H1 (cell line): ENCODE data around the gene ANP32B. TPM values are rescaled to one million over a fixed set of nuclear protein-coding genes. Genes with fewer than 3 reads are reported as not detected.

ENCODE experiments used
- CTCF ChIA-PET: fragments of 300-600 bp; sonication (Branson Sonifier 250); formaldehyde crosslinking; loops from one replicate; lab custom pipeline; 2021; ENCODE audit not compliant: partially characterized antibody; lab: Charles Lee
- POLR2A ChIA-PET: fragments of 300-600 bp; sonication (Branson Sonifier 250); formaldehyde crosslinking; loops from one replicate; lab custom pipeline; 2021; ENCODE audit warnings: inconsistent platforms; ENCODE audit not compliant: partially characterized antibody; lab: Charles Lee
- DNase-seq, 2 experiments: peaks; one replicate each; pipeline versions ENCODE4 v3.0.0 to v3.0.0-alpha.2; 2010 to 2022; ENCODE audit warnings: low spot score in 2 of 2, low read depth in 1 of 2, mixed read lengths in 1 of 2
- FAIRE-seq: peaks from 2 replicates; lab custom pipeline; 2011; peaks lifted over from hg19 to GRCh38; lab: Jason Lieb, UNC
- H2AFZ ChIP-seq: 2 replicates; pipeline ENCODE4 v1.8.1; 2012; ENCODE audit warnings: low read length, inconsistent platforms
- H2AK5ac ChIP-seq: 2 replicates; pipeline ENCODE4 v1.6.1; 2013; ENCODE audit warnings: low read depth, low read length
- H2BK120ac ChIP-seq: replicated peaks from 2 replicates; pipeline ENCODE3; 2013; ENCODE audit warnings: low read depth, low read length, inconsistent platforms
- H2BK12ac ChIP-seq: 2 replicates; pipeline ENCODE4 v1.6.1; 2013; ENCODE audit warnings: low read depth, low read length
- H2BK15ac ChIP-seq: 2 replicates; pipeline ENCODE4 v1.6.1; 2013; ENCODE audit warnings: low read length
- H2BK20ac ChIP-seq: 2 replicates; pipeline ENCODE4 v1.6.1; 2013; ENCODE audit warnings: low read length
- H2BK5ac ChIP-seq: 2 replicates; pipeline ENCODE4 v1.6.1; 2013; ENCODE audit warnings: low read depth, low read length
- H3K14ac ChIP-seq: 2 replicates; pipeline ENCODE4 v1.6.1; 2013; ENCODE audit warnings: inconsistent platforms; ENCODE audit not compliant: insufficient read length
- H3K18ac ChIP-seq: 2 replicates; pipeline ENCODE4 v1.6.1; 2013; ENCODE audit warnings: low read length; ENCODE audit errors: extremely low read depth
- H3K23ac ChIP-seq: 2 replicates; pipeline ENCODE4 v1.6.1; 2013; ENCODE audit warnings: inconsistent platforms; ENCODE audit not compliant: insufficient read length
- H3K23me2 ChIP-seq: 2 replicates; pipeline ENCODE4 v1.6.1; 2013; ENCODE audit warnings: low read depth, low read length
- H3K27ac ChIP-seq: 2 replicates; pipeline ENCODE4 v1.6.1; 2011; ENCODE audit warnings: low read depth, low read length, inconsistent platforms
- H3K27me3 ChIP-seq, 4 experiments: replicated peaks in 1 of 4; 1 replicate in 1 of 4; 2 replicates in 3 of 4; pipeline versions ENCODE4 v1.6.1 to v1.8.1; 2011 to 2013; ENCODE audit warnings: low read length in 3 of 4, mild to moderate bottlenecking in 3 of 4, inconsistent platforms in 2 of 4, mixed read lengths in 2 of 4, moderate library complexity in 1 of 4; ENCODE audit not compliant: control insufficient read depth in 3 of 4, insufficient read depth in 3 of 4; ENCODE audit errors: extremely low read depth in 1 of 4
- H3K36me3 ChIP-seq, 4 experiments: 2 replicates each; pipeline versions ENCODE4 v1.6.1 to v1.8.1; 2011 to 2013; ENCODE audit warnings: mild to moderate bottlenecking in 4 of 4, low read length in 3 of 4, moderate library complexity in 2 of 4, control low read depth in 1 of 4, inconsistent platforms in 1 of 4; ENCODE audit not compliant: insufficient read depth in 4 of 4, control insufficient read depth in 2 of 4
- H3K4ac ChIP-seq: replicated peaks from 2 replicates; pipeline ENCODE3; 2013; ENCODE audit warnings: low read length, low read depth, mixed read lengths, inconsistent platforms; ENCODE audit not compliant: insufficient read length
- H3K4me1 ChIP-seq, 4 experiments: replicated peaks in 1 of 4; 1 replicate in 1 of 4; 2 replicates in 3 of 4; pipeline versions ENCODE4 v1.6.1 to v1.8.1; 2011 to 2013; ENCODE audit warnings: low read length in 3 of 4, inconsistent platforms in 2 of 4, mixed read lengths in 1 of 4; ENCODE audit not compliant: insufficient read depth in 4 of 4, control insufficient read depth in 3 of 4
- H3K4me2 ChIP-seq, 2 experiments: 2 replicates each; pipeline versions ENCODE4 v1.6.1 to v1.8.1; 2011 to 2013; ENCODE audit warnings: low read depth in 2 of 2, low read length in 2 of 2, control low read depth in 1 of 2, inconsistent platforms in 1 of 2, mild to moderate bottlenecking in 1 of 2; ENCODE audit not compliant: insufficient read depth in 1 of 2
- H3K4me3 ChIP-seq, 4 experiments: fragments of 200-600, 300-600 bp in 1 of 4; sonication (generic), shearing (Covaris generic), sonication (Bioruptor Twin) in 1 of 4; 2 replicates each; pipeline versions ENCODE4 v1.5.1 to v1.8.1; 2011 to 2016; ENCODE audit warnings: low read length in 4 of 4, low read depth in 3 of 4, control low read depth in 2 of 4, inconsistent platforms in 2 of 4, mild to moderate bottlenecking in 2 of 4, mixed read lengths in 1 of 4, moderate library complexity in 1 of 4; ENCODE audit not compliant: insufficient read depth in 2 of 4; ENCODE audit errors: extremely low read depth in 1 of 4
- H3K56ac ChIP-seq: replicated peaks from 2 replicates; pipeline ENCODE3; 2013; ENCODE audit warnings: low read depth, mild to moderate bottlenecking, mixed read lengths, low read length, inconsistent platforms; ENCODE audit not compliant: insufficient read length
- H3K79me1 ChIP-seq: 2 replicates; pipeline ENCODE4 v1.6.1; 2013; ENCODE audit warnings: low read depth, low read length, control low read depth
- H3K79me2 ChIP-seq, 2 experiments: 2 replicates each; pipeline versions ENCODE4 v1.6.1 to v1.8.1; 2012 to 2013; ENCODE audit warnings: low read length in 2 of 2, mild to moderate bottlenecking in 2 of 2, inconsistent platforms in 1 of 2; ENCODE audit not compliant: insufficient read depth in 2 of 2, control insufficient read depth in 1 of 2
- H3K9ac ChIP-seq, 4 experiments: replicated peaks in 1 of 4; 1 replicate in 1 of 4; 2 replicates in 3 of 4; pipeline versions ENCODE4 v1.6.1 to v1.8.1; 2011 to 2013; ENCODE audit warnings: low read depth in 3 of 4, low read length in 3 of 4, control low read depth in 2 of 4, mild to moderate bottlenecking in 2 of 4, moderate library complexity in 2 of 4, inconsistent platforms in 1 of 4; ENCODE audit errors: extremely low read depth in 1 of 4
- H3K9me3 ChIP-seq, 2 experiments: 2 replicates each; pipeline versions ENCODE4 v1.6.1 to v1.8.1; 2012 to 2013; ENCODE audit warnings: mild to moderate bottlenecking in 2 of 2, moderate library complexity in 2 of 2, control low read depth in 1 of 2, inconsistent platforms in 1 of 2, low read depth in 1 of 2, low read length in 1 of 2, mixed read lengths in 1 of 2; ENCODE audit not compliant: insufficient read depth in 2 of 2
- H4K20me1 ChIP-seq, 2 experiments: replicated peaks in 1 of 2; 2 replicates each; pipeline versions ENCODE3 to v1.8.1; 2011 to 2013; ENCODE audit warnings: inconsistent platforms in 2 of 2, low read length in 2 of 2, mild to moderate bottlenecking in 1 of 2; ENCODE audit not compliant: insufficient read depth in 2 of 2, control insufficient read depth in 1 of 2
- H4K5ac ChIP-seq: 2 replicates; pipeline ENCODE4 v1.6.1; 2013; ENCODE audit warnings: low read length, low read depth, mixed read lengths, inconsistent platforms; ENCODE audit not compliant: insufficient read length
- H4K8ac ChIP-seq: 2 replicates; pipeline ENCODE4 v1.8.0; 2013; ENCODE audit warnings: mild to moderate bottlenecking, moderate library complexity, low read length, inconsistent platforms; ENCODE audit not compliant: insufficient read depth; ENCODE audit errors: extremely low read depth
- H4K91ac ChIP-seq: replicated peaks from 2 replicates; pipeline ENCODE3; 2013; ENCODE audit warnings: low read length, mixed read lengths, inconsistent platforms; ENCODE audit not compliant: insufficient read length
- ATF3 ChIP-seq: IDR thresholded peaks from 2 replicates; pipeline ENCODE4 v1.6.1; 2011; ENCODE audit warnings: low read depth, mild to moderate bottlenecking, low read length; ENCODE audit not compliant: insufficient read depth
- GTF2F1 ChIP-seq: IDR thresholded peaks from 2 replicates; pipeline ENCODE4 v1.6.1; 2012; ENCODE audit warnings: low read depth, low read length, improper control_type of control experiment, borderline replicate concordance
- JUN ChIP-seq: IDR thresholded peaks from 2 replicates; pipeline ENCODE4 v1.6.1; 2011; ENCODE audit warnings: low read depth, mild to moderate bottlenecking, improper control_type of control experiment, low read length
- JUND ChIP-seq: IDR thresholded peaks from 2 replicates; pipeline ENCODE4 v1.6.1; 2011; ENCODE audit warnings: mild to moderate bottlenecking, improper control_type of control experiment, low read length
- KDM5A ChIP-seq: fragments of 200-600 bp; IDR thresholded peaks from 2 replicates; pipeline ENCODE4 v1.7.1; 2012; ENCODE audit warnings: mild to moderate bottlenecking, low read length, inconsistent platforms, mixed read lengths
- SUZ12 ChIP-seq: fragments of 200-600 bp; sonication (generic); IDR thresholded peaks from 2 replicates; pipeline ENCODE4 v1.6.1; 2012; ENCODE audit warnings: mild to moderate bottlenecking, inconsistent platforms, low read length, moderate library complexity, mixed read lengths
- WGBS, 2 experiments: shearing (Covaris generic) in 1 of 2; methylation state at CpG; one replicate each; pipeline versions ENCODE4 v1.1.6 to v1.1.7; 2013 to 2015; ENCODE audit warnings: low lambda C conversion rate in 2 of 2, mixed read lengths in 2 of 2, inconsistent platforms in 1 of 2, low coverage in 1 of 2, missing lambda C conversion rate in 1 of 2; ENCODE audit not compliant: insufficient replicate concordance in 2 of 2, insufficient coverage in 1 of 2, insufficient read length in 1 of 2; ENCODE audit errors: extremely low coverage in 1 of 2, missing lambda C conversion rate in 1 of 2; 5-methylcytosine and 5-hydroxymethylcytosine counted together
- polyA plus RNA-seq, 7 experiments: library from polyadenylated mRNA; depleted of rRNA in 3 of 7; stranded (reverse) in 5 of 7; unstranded in 2 of 7; fragments of >200 nt in 5 of 7; fragments of 200-250 nt in 2 of 7; gene quantifications; 1 replicate in 5 of 7; 2 replicates in 1 of 7; 4 replicates in 1 of 7; pipeline versions ENCODE4 v1.2.1 to v1.2.3, GENCODE V29; 2011 to 2013; ENCODE audit warnings: missing spikeins in 2 of 7, mixed read lengths in 2 of 7
- total RNA-seq: library from RNA; stranded (reverse); fragmentation: NEBNext Ultra II Directional; extraction: Animal tissue kit (Norgen Biotek cat#: 25700); gene quantifications from 2 replicates; pipeline ENCODE4 v1.2.1, GENCODE V29; 2021

ANP32B gene
- total and polyA plus RNA-seq, 2 of the 8 experiments (the other 6 are each of a cell fraction or from before 2014, with no cell fraction given): 7.6 to 88.1 TPM

- CTCF ChIA-PET: no interaction called here
- H4K8ac ChIP-seq: no peak overlapping the region
- no peak overlapping the region for H2BK20ac ChIP-seq
- H3K9ac ChIP-seq: no peak overlapping the region
- WGBS, 2 experiments: 76% methylated on average over 3 of the region's 3 CpGs; no CpG with 5 or more reads in 1 of the 2 experiments
- H3K4me2 ChIP-seq: no peak overlapping the region
- DNase-seq (no peak), FAIRE-seq (no peak)
- peaks cover 0 to 25% (median 8%) of the 10 kb centered on the region in 4 experiments; a peak in 5 of 7 replicates for H3K27me3 ChIP-seq
- H3K27ac ChIP-seq: no peak overlapping the region
- no peak overlapping the region for H2AK5ac ChIP-seq
- no peaks in the 10 kb centered on the region for H3K79me2 ChIP-seq
- no peaks in the 10 kb centered on the region for H4K20me1 ChIP-seq
- no peak overlapping the region for H2BK12ac ChIP-seq
- POLR2A ChIA-PET: no interaction called here
- no peak overlapping the region for H3K18ac ChIP-seq
- no peaks in the 10 kb centered on the region for H3K4me1 ChIP-seq
- no peaks in the 10 kb centered on the region for H3K79me1 ChIP-seq
- no peak overlapping the region for H2BK15ac ChIP-seq
- no peak overlapping the region for H3K56ac ChIP-seq
- TF ChIP-seq JUND: no peak
- no peak for TF ChIP-seq JUN
- TF ChIP-seq GTF2F1: no peak
- no peak for TF ChIP-seq KDM5A
- TF ChIP-seq ATF3: no peak
- TF ChIP-seq SUZ12: no peak
- H2BK5ac ChIP-seq: no peak overlapping the region
- H3K23me2 ChIP-seq: no peaks in the 10 kb centered on the region
- no peaks in the 10 kb centered on the region for H3K36me3 ChIP-seq
- no peak overlapping the region for H3K4ac ChIP-seq
- H3K14ac ChIP-seq: no peak overlapping the region
- no peak overlapping the region for H3K4me3 ChIP-seq
- H4K91ac ChIP-seq: no peak overlapping the region
- H2AFZ ChIP-seq: no peak overlapping the region
- H3K23ac ChIP-seq: no peak overlapping the region
- no peak overlapping the region for H4K5ac ChIP-seq
- no peak overlapping the region for H2BK120ac ChIP-seq
- H3K9me3 ChIP-seq: no peaks in the 10 kb centered on the region
These were observed 42.4 kb upstream of the ANP32B start for GRCh38 chr9:97940741-97941140.
